Colon (tissue), 2 donors: ENCODE results near the gene SSTR5.

Experiments
- FAIRE-seq: peaks from 2 replicates; lab custom pipeline; 2012; peaks lifted over from hg19 to GRCh38; lab: Jason Lieb, UNC
- donor health status: control.
- donor health status: control.

SSTR5 gene

GRCh38 chr16:1125471-1125870, 52.9 kb downstream of the SSTR5 start:
- no peak for FAIRE-seq

- no peak for FAIRE-seq
Measured at GRCh38 chr16:1126044-1126443, 53.5 kb downstream of the SSTR5 start.

- FAIRE-seq, result no peak
Measured at GRCh38 chr16:1126586-1126985, 54.0 kb downstream of the SSTR5 start.

GRCh38 chr16:1127101-1127500, 54.6 kb downstream of the SSTR5 start:
- FAIRE-seq, result no peak

GRCh38 chr16:1127971-1128715, 55.6 kb downstream of the SSTR5 start:
- no peak for FAIRE-seq

GRCh38 chr16:1129106-1129960, 56.8 kb downstream of the SSTR5 start:
- no peak for FAIRE-seq

- no peak for FAIRE-seq
Measured at GRCh38 chr16:1130382-1130781, 57.8 kb downstream of the SSTR5 start.
